T1000 (cell line): ENCODE measurements around the gene RHBG.

Source experiments
- DNase-seq: peaks from one replicate; lab custom pipeline; 2025; ENCODE audit warnings: mixed read lengths; lab: John Stamatoyannopoulos, UW

RHBG gene

GRCh38 chr1:156406251-156406650 lies 37.2 kb downstream of the RHBG start:
- no peak for DNase-seq

GRCh38 chr1:156407344-156407743 lies 38.3 kb downstream of the RHBG start:
- no peak for DNase-seq

- no peak for DNase-seq
These were observed 38.7 kb downstream of the RHBG start for GRCh38 chr1:156407760-156408159.

GRCh38 chr1:156409439-156409838 lies 40.4 kb downstream of the RHBG start:
- no peak for DNase-seq

- DNase-seq = no peak
These were observed 41.2 kb downstream of the RHBG start for GRCh38 chr1:156410238-156410637.

GRCh38 chr1:156410740-156411139 lies 41.7 kb downstream of the RHBG start:
- no peak for DNase-seq

GRCh38 chr1:156412653-156413321 lies 43.8 kb downstream of the RHBG start:
- no peak for DNase-seq

GRCh38 chr1:156413391-156414246 lies 44.6 kb downstream of the RHBG start:
- DNase-seq = no peak

GRCh38 chr1:156414461-156415064 lies 45.6 kb downstream of the RHBG start:
- no peak for DNase-seq

GRCh38 chr1:156416993-156417392 lies 48.0 kb downstream of the RHBG start:
- no peak for DNase-seq

GRCh38 chr1:156417401-156418020 lies 48.5 kb downstream of the RHBG start:
- no peak for DNase-seq

- no peak for DNase-seq
These were observed 49.5 kb downstream of the RHBG start for GRCh38 chr1:156418416-156419070.

GRCh38 chr1:156419854-156420204 lies 50.8 kb downstream of the RHBG start:
- no peak for DNase-seq

- no peak for DNase-seq
These were observed 51.4 kb downstream of the RHBG start for GRCh38 chr1:156420205-156421061.

GRCh38 chr1:156421062-156421938 lies 52.3 kb downstream of the RHBG start:
- no peak for DNase-seq

GRCh38 chr1:156421939-156422601 lies 53.1 kb downstream of the RHBG start:
- no peak for DNase-seq

- DNase-seq = no peak
These were observed 53.6 kb downstream of the RHBG start for GRCh38 chr1:156422602-156423091.

GRCh38 chr1:156423422-156424352 lies 54.7 kb downstream of the RHBG start:
- DNase-seq = no peak
